ENCODE measurements around the gene ASCC2.

GRCh38 chr22:29755889-29756288, 82.2 kb downstream of the ASCC2 start:
- no peak for TF ChIP-seq POLR2A (IDR thresholded peaks at IDR 0.05)
- no peak for TF ChIP-seq CTCF (IDR thresholded peaks at IDR 0.05)
